DOHH2 (cell line): ENCODE data around the gene RAB3A.

Source experiments
- EZH2phosphoT487 ChIP-seq: fragments of 200-600 bp; sonication (generic); IDR thresholded peaks from 2 replicates; pipeline ENCODE4 v1.6.1; 2017; ENCODE audit warnings: borderline replicate concordance, mild to moderate bottlenecking, antibody characterized with exemption, low read length, moderate library complexity, mixed read lengths
- TF ChIP-seq, protein P1 (sequence below): fragments of 200-600 bp; sonication (generic); IDR thresholded peaks from one replicate; pipeline ENCODE4 v1.5.1; 2014; ENCODE audit warnings: antibody characterized with exemption, mild to moderate bottlenecking, low read depth, low read length; ENCODE audit not compliant: poor library complexity, severe bottlenecking

DNA sequence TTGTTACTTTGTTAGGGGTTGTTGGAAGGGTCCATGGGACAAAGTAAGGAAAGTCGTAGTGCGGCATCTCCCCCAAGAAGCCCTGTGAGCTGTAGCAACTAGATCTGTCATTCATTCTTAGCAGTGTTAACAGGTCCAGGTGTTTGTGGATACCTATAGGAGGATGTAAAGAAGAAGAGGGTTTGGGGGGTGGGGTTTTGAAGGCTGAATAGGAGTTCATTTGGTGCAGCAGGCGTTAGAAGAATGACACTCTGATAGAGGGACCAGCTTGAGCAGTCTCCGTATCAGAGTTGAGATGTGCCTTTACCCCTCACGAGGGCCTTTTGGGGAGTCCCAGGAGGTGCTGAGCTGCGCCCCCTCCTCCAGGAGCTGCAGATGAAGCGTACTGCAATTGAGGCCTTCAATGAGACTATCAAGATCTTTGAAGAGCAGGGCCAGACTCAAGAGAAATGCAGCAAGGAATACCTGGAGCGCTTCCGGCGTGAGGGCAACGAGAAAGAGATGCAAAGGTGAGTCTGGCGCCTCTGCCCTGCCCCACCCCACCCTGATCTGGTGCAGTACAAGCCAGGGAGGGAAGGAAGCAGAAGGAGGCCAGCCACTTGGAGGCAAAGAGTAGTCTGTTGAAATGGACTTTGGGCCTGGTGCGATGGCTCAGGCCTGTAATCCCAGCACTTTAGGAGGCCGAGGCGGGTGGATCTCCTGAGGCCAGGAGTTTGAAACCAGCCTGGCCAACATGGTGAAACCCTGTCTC is 37.9 kb downstream of the RAB3A start:
- no peak for TF ChIP-seq EZH2phosphoT487
- TF ChIP-seq, protein P1, sequence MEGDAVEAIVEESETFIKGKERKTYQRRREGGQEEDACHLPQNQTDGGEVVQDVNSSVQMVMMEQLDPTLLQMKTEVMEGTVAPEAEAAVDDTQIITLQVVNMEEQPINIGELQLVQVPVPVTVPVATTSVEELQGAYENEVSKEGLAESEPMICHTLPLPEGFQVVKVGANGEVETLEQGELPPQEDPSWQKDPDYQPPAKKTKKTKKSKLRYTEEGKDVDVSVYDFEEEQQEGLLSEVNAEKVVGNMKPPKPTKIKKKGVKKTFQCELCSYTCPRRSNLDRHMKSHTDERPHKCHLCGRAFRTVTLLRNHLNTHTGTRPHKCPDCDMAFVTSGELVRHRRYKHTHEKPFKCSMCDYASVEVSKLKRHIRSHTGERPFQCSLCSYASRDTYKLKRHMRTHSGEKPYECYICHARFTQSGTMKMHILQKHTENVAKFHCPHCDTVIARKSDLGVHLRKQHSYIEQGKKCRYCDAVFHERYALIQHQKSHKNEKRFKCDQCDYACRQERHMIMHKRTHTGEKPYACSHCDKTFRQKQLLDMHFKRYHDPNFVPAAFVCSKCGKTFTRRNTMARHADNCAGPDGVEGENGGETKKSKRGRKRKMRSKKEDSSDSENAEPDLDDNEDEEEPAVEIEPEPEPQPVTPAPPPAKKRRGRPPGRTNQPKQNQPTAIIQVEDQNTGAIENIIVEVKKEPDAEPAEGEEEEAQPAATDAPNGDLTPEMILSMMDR, result no peak
